Skeletal muscle satellite cell (primary cell): ENCODE results near the gene TMEM256.

ENCODE experiments used
- H3K27me3 ChIP-seq: 2 replicates; pipeline ENCODE4 v1.7.0; 2013; ENCODE audit warnings: low read length; ENCODE audit not compliant: control insufficient read depth, insufficient read depth
- H3K36me3 ChIP-seq: 2 replicates; pipeline ENCODE4 v1.7.0; 2013; ENCODE audit warnings: mild to moderate bottlenecking, control low read depth, low read length; ENCODE audit not compliant: insufficient read depth
- H3K4me1 ChIP-seq: 2 replicates; pipeline ENCODE4 v1.7.0; 2013; ENCODE audit warnings: low read length; ENCODE audit not compliant: control insufficient read depth, insufficient read depth
- H3K4me2 ChIP-seq: 2 replicates; pipeline ENCODE4 v1.7.0; 2013; ENCODE audit warnings: mild to moderate bottlenecking, low read length
- H3K4me3 ChIP-seq: 2 replicates; pipeline ENCODE4 v1.7.0; 2013; ENCODE audit warnings: low read length
- H3K9ac ChIP-seq: 2 replicates; pipeline ENCODE4 v1.7.0; 2013; ENCODE audit warnings: mild to moderate bottlenecking, low read depth, low read length, moderate library complexity
- H3K9me3 ChIP-seq: replicated peaks from 2 replicates; pipeline ENCODE4 v1.7.0; 2013; ENCODE audit warnings: mild to moderate bottlenecking, control low read depth, low read length

Gene TMEM256

GRCh38 chr17:7414837-7415236 is 10.9 kb upstream of the TMEM256 start:
- Histone ChIP-seq H3K27me3 (no peaks in the 10 kb centered on the region), H3K4me1 (peaks cover 11% of the 10 kb centered on the region), H3K4me3 (no peak overlapping the region), H3K36me3 (peaks cover 7% of the 10 kb centered on the region), H3K4me2 (no peak overlapping the region), H3K9me3 (no peaks in the 10 kb centered on the region), H3K9ac (no peak overlapping the region)

DNA sequence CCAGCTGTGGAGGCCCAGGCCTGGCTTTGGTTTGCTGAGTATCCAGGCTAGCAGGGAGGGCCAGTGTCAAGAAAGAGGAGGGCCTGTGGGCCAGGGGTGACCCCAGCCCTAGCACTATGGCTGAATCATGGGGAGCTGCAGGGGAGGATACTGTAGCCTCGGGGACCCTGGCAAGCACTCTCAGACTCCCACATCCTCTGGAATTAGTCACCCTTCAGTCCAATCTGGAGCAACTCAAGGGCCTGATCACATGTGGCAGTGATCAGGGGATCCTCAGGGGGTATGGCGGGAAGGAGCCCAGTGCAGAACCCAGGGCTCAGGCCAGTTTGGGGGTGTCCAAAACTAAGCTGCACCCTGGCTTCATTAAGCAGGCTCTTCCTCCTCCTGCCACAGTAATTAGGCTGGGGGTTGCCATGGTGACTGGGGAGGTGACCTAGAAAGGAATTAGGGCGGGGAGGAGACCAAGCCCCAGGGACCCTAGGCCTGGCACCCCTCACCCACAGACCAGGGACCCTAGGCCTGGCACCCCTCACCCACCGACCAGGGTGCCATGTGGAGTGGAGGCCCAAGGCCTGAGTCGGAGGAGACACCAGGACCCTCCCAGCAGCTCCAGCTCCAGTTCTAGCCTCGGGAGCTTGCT is 9.6 kb upstream of the TMEM256 start:
- Histone ChIP-seq H3K4me3 (no peak overlapping the region), H3K9me3 (no peaks in the 10 kb centered on the region), H3K4me1 (peaks cover 11% of the 10 kb centered on the region), H3K36me3 (peaks cover 17% of the 10 kb centered on the region), H3K27me3 (no peaks in the 10 kb centered on the region), H3K9ac (no peak overlapping the region), H3K4me2 (peak overlapping the region; percentile 20)

GRCh38 chr17:7411427-7411750 is 7.5 kb upstream of the TMEM256 start:
- Histone ChIP-seq H3K27me3 (no peaks in the 10 kb centered on the region), H3K4me3 (no peak overlapping the region), H3K9ac (no peak overlapping the region), H3K4me2 (no peak overlapping the region), H3K4me1 (peaks cover 11% of the 10 kb centered on the region), H3K9me3 (no peaks in the 10 kb centered on the region), H3K36me3 (peaks cover 17% of the 10 kb centered on the region)

DNA sequence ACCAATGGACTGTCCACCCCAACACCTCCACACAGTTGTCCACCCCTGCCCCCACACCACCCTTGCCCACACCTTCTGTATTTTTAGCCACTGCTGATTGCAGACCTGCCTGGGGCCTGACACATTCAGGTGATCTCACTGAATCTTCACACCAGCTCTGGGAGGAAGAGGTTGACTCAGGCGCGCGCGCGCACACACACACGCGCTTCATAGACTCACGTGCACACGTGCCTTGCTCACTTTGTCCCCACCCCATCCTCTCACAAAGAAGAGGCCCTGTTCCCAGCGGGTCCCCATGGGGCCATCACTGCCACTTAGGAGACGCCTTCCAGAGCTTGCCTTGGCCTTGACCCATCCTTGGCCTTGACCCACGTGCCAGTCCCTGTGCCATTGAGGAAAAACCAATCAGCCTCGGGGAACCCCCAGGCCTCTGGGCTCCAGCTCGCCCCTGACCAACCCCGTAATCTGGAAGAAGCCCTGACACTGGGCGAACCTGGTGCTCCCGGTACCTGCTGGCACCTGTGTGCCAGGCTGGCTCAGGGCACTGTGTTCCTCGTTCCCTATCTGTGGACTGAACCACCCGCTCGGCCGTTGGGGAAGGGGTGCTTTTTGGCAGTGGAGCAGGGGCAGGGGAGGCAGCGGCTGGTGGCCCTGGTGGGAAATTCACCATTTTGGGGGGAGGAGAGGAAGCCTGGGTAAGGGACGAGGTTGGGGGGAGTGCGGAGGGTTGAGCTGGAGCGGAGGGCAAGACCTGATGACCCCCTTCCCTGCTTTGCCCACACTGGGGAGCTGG is 6.9 kb upstream of the TMEM256 start:
- H3K4me2 ChIP-seq, result no peak overlapping the region
- no peaks in the 10 kb centered on the region for H3K9me3 ChIP-seq
- no peaks in the 10 kb centered on the region for H3K27me3 ChIP-seq
- peaks cover 17% of the 10 kb centered on the region for H3K4me1 ChIP-seq
- no peak overlapping the region for H3K4me3 ChIP-seq
- peaks cover 17% of the 10 kb centered on the region for H3K36me3 ChIP-seq
- no peak overlapping the region for H3K9ac ChIP-seq

- Histone ChIP-seq H3K4me3 (no peak overlapping the region), H3K9me3 (no peaks in the 10 kb centered on the region), H3K4me1 (peaks cover 21% of the 10 kb centered on the region), H3K9ac (no peak overlapping the region), H3K27me3 (no peaks in the 10 kb centered on the region), H3K36me3 (peaks cover 12% of the 10 kb centered on the region), H3K4me2 (no peak overlapping the region)
These were observed 5.8 kb upstream of the TMEM256 start for GRCh38 chr17:7409716-7410115.

GRCh38 chr17:7408863-7409262 is 5.0 kb upstream of the TMEM256 start:
- Histone ChIP-seq H3K4me1 (peaks cover 21% of the 10 kb centered on the region), H3K9ac (no peak overlapping the region), H3K9me3 (no peaks in the 10 kb centered on the region), H3K4me3 (no peak overlapping the region), H3K4me2 (no peak overlapping the region), H3K27me3 (no peaks in the 10 kb centered on the region), H3K36me3 (peaks cover 12% of the 10 kb centered on the region)

- Histone ChIP-seq H3K4me2 (no peak overlapping the region), H3K4me3 (no peak overlapping the region), H3K27me3 (no peaks in the 10 kb centered on the region), H3K9ac (no peak overlapping the region), H3K9me3 (no peaks in the 10 kb centered on the region), H3K4me1 (peaks cover 16% of the 10 kb centered on the region), H3K36me3 (peaks cover 12% of the 10 kb centered on the region)
These were observed 4.4 kb upstream of the TMEM256 start for GRCh38 chr17:7408252-7408727.

DNA sequence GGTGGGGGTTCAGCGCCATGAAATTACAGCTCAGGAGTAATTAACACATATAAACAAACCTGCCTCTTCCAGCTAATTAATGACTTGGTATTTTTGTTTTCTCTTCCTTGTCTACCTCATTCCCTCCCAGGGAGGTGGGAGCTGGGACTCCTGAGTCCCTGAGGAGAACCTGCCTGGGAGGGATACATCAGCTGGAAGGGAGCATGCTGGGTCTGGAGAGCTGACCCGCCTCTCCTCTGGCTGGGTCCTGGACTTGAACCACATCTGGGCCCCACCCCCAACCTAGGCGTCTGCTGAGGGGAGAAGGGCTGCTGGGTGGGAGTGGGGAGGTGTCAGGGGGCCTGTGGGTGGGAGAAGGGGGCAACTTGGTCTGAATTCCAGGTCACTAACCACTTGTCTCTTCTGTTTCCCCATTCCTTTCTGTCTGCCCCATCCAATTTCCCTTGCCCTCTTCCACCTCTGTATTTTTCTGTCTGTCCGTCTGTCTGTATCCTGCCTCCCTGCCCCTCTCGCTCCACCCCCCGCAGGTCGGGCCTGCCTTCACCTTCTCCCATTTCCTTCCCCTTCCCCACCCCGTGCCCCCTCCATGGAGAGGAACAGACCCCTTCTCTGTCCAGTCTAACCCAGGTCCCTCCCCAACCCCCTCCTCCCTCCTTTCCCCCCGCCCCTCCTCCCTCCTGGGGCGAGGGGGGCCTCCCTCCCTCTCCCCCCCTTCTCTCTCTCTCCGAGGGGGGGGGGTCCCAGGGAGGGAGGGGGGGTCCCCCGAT is 3.8 kb upstream of the TMEM256 start, which contains the start of gene NLGN2:
Gene NLGN2 (plus strand): TSS at position 361 of the 767 bp plus-strand sequence. CDS start 411 bp downstream, outside the sequence.
- Histone ChIP-seq H3K9ac (no peak within 1 kb of the TSS), H3K4me3 (no peak within 1 kb of the TSS), H3K27me3 (no peaks in the 10 kb centered on the region), H3K4me1 (peaks cover 17% of the 10 kb centered on the region), H3K4me2 (no peak within 1 kb of the TSS), H3K36me3 (peaks cover 12% of the 10 kb centered on the region), H3K9me3 (no peaks in the 10 kb centered on the region)

DNA sequence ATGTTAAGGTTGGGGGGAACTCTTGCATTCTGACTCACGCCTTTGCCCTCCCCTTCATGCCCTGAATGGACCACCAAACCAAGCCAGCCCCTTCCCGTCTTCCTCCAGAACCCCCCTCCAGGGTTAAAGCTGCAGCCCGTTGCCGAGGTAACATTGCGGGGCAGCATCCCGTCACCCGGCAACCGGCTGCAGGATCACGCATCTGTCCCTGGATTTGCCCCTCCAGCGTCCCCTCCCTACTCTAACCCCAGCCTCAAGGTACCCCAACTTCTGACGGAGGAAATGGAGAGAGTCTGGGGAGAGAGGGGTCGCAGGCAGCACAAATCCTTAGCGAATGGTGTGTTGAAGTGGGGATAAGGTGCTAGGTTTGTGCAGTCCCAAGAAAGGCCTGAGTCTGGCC is 3.2 kb upstream of the TMEM256 start:
- no peaks in the 10 kb centered on the region for H3K27me3 ChIP-seq
- peaks cover 12% of the 10 kb centered on the region for H3K36me3 ChIP-seq
- no peaks in the 10 kb centered on the region for H3K9me3 ChIP-seq
- H3K4me2 ChIP-seq, result no peak overlapping the region
- H3K4me3 ChIP-seq, result no peak overlapping the region
- peaks cover 18% of the 10 kb centered on the region for H3K4me1 ChIP-seq
- no peak overlapping the region for H3K9ac ChIP-seq

GRCh38 chr17:7406235-7406825 is 2.4 kb upstream of the TMEM256 start:
- H3K4me1 ChIP-seq, result peaks cover 18% of the 10 kb centered on the region
- peak overlapping the region; percentile 84 for H3K4me3 ChIP-seq
- H3K27me3 ChIP-seq, result no peaks in the 10 kb centered on the region
- peaks cover 12% of the 10 kb centered on the region for H3K36me3 ChIP-seq
- H3K9me3 ChIP-seq, result no peaks in the 10 kb centered on the region
- H3K4me2 ChIP-seq, result peak overlapping the region; percentile 99
- H3K9ac ChIP-seq, result peak overlapping the region; percentile 80
